AG10803 (cell line): ENCODE data around the gene ATF5.
"Not testable (repeated sequence)": the region's sequence is repeated elsewhere in the genome, so short reads cannot be mapped to it uniquely, and the experiment has no call there.

Source experiments
- DNase-seq: peaks from one replicate; pipeline ENCODE4 v3.0.0; 2010; ENCODE audit warnings: low read depth
- H3K4me3 ChIP-seq: 2 replicates; pipeline ENCODE4 v1.5.1; 2011; ENCODE audit warnings: mild to moderate bottlenecking, low read length, control low read depth
- TF ChIP-seq, protein P1 (sequence below): conservative IDR thresholded peaks from 2 replicates; pipeline ENCODE4 v1.5.1; 2011; ENCODE audit warnings: mild to moderate bottlenecking, low read length, control low read depth, inconsistent platforms

The ATF5 gene

DNA sequence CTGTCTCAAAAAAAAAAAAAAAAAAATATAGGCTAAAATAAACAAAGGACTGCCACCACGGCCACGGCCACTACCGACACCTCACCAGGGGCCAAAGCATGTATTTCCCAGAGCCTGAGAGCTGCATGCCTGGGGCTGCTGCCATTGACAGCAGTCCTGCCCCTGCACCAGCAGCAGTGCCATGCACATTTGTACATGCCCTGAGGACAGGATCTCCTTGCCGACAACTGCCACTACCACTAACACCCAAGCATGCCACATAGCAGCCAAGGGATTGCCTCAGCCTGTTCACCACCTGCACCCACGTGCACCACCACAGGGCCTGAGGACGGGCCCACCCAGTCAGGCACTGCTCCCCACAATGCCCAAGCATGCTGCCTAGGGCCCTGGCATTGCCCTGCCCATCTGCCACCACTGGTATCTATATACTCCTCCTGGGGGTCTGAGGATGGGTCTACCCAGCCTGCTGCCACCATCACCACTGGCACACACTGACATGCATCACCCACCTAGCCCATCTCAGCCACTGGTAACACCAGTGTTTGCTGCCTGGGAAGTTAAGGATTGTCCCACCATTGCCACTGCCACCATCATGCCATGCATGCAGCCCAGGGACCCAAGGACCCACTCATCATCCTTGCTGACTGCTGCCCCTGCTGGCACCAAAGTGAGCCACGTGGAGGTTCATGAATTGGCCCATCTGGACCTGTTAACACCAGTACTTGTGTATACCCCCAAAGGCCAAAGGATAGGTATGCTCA, 10.9 kb downstream of the ATF5 start:
- TF ChIP-seq, protein P1, sequence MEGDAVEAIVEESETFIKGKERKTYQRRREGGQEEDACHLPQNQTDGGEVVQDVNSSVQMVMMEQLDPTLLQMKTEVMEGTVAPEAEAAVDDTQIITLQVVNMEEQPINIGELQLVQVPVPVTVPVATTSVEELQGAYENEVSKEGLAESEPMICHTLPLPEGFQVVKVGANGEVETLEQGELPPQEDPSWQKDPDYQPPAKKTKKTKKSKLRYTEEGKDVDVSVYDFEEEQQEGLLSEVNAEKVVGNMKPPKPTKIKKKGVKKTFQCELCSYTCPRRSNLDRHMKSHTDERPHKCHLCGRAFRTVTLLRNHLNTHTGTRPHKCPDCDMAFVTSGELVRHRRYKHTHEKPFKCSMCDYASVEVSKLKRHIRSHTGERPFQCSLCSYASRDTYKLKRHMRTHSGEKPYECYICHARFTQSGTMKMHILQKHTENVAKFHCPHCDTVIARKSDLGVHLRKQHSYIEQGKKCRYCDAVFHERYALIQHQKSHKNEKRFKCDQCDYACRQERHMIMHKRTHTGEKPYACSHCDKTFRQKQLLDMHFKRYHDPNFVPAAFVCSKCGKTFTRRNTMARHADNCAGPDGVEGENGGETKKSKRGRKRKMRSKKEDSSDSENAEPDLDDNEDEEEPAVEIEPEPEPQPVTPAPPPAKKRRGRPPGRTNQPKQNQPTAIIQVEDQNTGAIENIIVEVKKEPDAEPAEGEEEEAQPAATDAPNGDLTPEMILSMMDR = no peak
- no peak overlapping the region for H3K4me3 ChIP-seq
- no peak for DNase-seq

DNA sequence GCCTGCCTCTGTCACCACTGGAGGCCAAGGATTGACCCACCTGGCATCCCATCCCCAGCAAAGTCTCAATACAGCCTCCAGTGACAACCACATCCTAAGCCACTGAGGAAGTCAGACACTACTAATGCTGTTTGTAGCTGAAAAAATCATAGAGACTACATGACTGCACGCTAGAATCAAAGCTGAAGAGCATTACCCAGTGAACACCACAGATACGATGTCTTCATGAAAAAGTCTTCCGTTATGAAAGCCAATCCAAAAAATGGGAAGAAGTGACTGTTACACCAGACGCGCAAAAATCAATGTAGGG, 11.4 kb downstream of the ATF5 start:
- no peak overlapping the region for H3K4me3 ChIP-seq
- TF ChIP-seq, protein P1 = no peak
- DNase-seq = no peak

DNA sequence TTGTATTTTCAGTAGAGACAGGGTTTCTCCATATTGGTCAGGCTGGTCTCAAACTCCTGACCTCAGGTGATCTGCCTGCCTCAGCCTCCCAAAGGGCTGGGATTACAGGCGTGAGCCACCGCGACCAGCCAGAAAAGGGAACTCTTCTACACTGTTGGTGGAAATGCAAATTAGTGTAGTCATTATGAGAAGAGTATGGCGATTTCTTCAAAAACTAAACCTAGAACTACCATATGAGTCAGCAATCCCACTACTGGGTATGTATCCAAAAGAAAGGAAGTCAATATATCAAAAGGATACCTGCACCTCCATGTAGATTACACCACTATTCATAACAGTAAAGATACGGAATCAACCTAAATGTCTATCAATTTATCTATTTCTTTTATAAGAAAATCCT, 15.6 kb downstream of the ATF5 start:
- not testable (repeated sequence) for H3K4me3 ChIP-seq, DNase-seq

DNA sequence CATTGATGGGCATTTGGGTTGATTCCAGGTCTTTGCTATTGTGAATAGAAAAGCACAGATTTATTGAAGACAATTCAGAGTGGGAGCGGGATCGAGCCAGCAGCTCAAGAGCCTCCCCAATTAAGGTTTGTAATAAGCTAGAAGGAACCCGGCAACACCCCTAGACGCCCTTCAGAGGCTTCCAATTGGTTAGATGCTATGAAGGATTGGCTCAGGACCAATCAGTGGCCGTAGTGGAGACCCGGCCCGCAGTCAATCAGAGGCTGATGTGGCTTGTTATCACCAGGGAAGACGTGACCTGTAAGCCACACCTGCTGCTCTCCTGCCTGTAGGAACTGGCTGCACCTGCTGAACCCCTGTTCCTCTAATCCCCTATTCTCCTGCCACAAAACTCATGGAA, 17.4 kb downstream of the ATF5 start:
- TF ChIP-seq, protein P1 = no peak
- DNase-seq = no peak

DNA sequence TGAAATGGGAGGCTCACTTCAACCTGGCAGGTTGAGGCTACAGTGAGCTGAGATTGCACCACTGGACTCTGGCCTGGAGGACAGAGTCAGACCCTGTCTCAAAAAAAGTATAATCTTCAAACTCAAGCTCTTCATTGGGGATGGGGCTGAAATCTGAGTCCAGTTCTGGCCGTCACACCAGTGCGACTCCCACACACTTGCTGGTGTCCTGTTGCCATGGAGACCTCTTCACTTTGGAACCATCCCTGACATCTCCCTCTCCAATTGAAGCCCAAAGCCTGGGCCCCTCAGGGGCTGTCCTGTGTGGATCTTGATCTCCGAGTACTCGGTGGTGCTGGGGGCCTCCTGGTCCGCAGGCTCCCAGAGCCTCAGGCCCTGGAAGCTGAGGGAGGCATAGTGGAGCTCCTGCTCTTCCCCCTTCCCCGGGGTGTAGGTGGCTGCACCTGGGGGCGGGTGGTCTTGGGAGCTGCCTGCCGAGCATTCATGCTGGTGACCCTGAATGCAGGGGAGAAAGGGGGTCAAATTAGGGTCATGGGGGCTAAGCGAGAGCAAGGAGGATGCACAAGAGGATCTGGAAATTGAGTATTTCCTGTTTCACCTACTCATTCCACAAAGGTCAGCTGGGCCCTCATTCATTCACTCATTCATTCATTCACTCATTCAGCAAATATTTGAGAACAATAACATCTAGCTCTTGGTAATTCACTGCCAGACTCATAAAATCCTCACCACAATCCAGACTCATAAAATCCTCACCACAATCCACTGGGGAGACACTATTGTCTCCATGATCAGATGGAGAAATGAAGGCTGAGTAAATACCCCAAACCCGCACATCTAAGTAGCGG, 21.0 kb downstream of the ATF5 start:
- H3K4me3 ChIP-seq = no peak overlapping the region
- DNase-seq = no peak
- TF ChIP-seq, protein P1 = no peak

More for the DNA sequence above, 17.4 kb downstream of the ATF5 start:
- no peak overlapping the region for H3K4me3 ChIP-seq

DNA sequence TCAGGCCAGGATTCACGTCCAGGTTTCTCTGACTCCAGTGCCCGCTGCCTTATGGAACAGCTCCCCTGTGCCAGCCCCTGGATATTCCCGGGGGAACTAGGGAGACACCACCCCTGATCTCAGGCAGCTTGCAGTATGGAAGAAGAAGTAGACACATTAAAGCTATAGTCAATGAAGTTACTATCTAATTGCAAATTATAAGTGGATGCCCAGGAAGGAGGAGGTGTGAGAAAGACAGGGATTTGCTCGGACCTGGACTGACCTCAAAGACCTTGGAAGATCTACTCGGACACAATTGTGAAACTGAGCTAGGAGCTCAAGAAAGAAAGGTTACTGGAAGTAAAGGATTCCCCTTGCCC, 21.6 kb downstream of the ATF5 start:
- TF ChIP-seq, protein P1 = no peak
- H3K4me3 ChIP-seq = no peak overlapping the region
- DNase-seq = no peak

DNA sequence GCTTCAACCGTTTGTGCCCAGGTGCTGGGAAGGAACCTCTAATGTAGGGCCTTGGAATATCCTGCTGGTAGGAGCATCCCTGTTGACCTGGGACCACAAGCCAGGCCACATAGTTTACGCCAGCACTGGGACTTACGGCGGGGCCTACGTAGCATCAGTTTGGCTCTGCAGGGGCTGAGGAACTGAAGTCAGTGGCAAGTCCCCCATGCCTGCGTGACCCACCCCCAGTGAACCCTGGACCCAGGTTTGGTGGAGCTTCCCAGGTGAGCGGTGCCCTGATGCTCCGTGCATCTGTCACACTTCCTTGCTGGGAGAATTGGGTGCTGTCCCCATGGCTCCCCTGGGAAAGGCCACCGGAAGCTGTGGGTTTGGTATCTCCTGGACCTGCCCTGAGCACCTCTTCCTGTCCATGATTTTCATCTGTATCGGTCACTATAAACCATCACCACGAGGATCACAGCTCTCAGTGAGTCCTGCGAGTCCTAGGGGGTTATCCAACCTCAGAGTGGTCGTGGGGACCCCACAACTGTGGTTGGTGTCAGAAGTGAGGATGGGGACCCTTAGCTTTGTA, 22.0 kb downstream of the ATF5 start:
- TF ChIP-seq, protein P1 = no peak
- H3K4me3 ChIP-seq = no peak overlapping the region
- no peak for DNase-seq
